ENCODE results near the gene CCDC93.

DNA sequence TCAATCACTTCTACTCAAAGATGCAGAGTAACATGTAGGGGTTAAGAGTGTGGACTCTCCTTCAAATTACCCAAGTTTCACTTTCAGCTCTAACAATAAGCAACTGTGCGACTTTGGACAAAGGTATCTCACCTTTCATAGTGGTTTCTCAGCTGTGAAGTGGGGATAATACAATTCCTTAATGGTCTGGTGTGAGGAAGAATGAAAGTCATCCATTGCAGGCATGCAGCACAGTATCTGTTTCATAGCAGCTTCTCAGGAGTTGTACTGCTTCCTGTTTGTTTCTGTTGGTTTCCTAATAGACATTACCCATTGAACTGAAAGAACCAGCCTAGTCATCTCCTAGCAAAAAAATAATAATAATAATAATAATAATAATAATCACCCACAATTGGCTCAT lies 125.0 kb downstream of the CCDC93 start:
- TF ChIP-seq, protein P1, sequence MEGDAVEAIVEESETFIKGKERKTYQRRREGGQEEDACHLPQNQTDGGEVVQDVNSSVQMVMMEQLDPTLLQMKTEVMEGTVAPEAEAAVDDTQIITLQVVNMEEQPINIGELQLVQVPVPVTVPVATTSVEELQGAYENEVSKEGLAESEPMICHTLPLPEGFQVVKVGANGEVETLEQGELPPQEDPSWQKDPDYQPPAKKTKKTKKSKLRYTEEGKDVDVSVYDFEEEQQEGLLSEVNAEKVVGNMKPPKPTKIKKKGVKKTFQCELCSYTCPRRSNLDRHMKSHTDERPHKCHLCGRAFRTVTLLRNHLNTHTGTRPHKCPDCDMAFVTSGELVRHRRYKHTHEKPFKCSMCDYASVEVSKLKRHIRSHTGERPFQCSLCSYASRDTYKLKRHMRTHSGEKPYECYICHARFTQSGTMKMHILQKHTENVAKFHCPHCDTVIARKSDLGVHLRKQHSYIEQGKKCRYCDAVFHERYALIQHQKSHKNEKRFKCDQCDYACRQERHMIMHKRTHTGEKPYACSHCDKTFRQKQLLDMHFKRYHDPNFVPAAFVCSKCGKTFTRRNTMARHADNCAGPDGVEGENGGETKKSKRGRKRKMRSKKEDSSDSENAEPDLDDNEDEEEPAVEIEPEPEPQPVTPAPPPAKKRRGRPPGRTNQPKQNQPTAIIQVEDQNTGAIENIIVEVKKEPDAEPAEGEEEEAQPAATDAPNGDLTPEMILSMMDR (conservative IDR thresholded peaks at IDR 0.05; ENCODE audit: low read depth, low read length), result no peak
- TF ChIP-seq EZH2 (IDR thresholded peaks at IDR 0.05; ENCODE audit: borderline replicate concordance, low read depth, low read length, poor library complexity, severe bottlenecking), result no peak

All from A673 (cell line).